Karpas-422 (cell line): ENCODE measurements around the gene SBNO1. TPM values are rescaled to one million over a fixed set of nuclear protein-coding genes. Genes with fewer than 3 reads are reported as not detected.
A peak's percentile ranks its signal among the peaks of the same experiment; 100 is the strongest.
"Not testable (repeated sequence)": the region's sequence is repeated elsewhere in the genome, so short reads cannot be mapped to it uniquely, and the experiment has no call there.

Source experiments
- DNase-seq: peaks from one replicate; pipeline ENCODE4 v3.0.0-alpha.2; 2015
- H2AFZ ChIP-seq: fragments of 200-600 bp; sonication (generic); 2 replicates; pipeline ENCODE4 v1.6.1; 2014; ENCODE audit warnings: antibody characterized with exemption, low read length, mixed read lengths
- H3K27ac ChIP-seq: fragments of 200-600 bp; sonication (generic); 2 replicates; pipeline ENCODE4 v1.5.1; 2014; ENCODE audit warnings: mild to moderate bottlenecking, low read length, moderate library complexity
- H3K27me3 ChIP-seq: fragments of 200-600 bp; sonication (generic); 2 replicates; pipeline ENCODE4 v1.6.1; 2014; ENCODE audit warnings: low read length, mixed read lengths
- H3K36me3 ChIP-seq: fragments of 200-600 bp; sonication (generic); 2 replicates; pipeline ENCODE4 v1.6.1; 2014; ENCODE audit warnings: low read length, mixed read lengths; ENCODE audit not compliant: insufficient read depth
- H3K4me1 ChIP-seq: fragments of 200-600 bp; sonication (generic); 2 replicates; pipeline ENCODE4 v1.6.1; 2014; ENCODE audit warnings: mild to moderate bottlenecking, low read length, mixed read lengths
- H3K4me2 ChIP-seq: fragments of 200-600 bp; sonication (generic); 2 replicates; pipeline ENCODE4 v1.6.1; 2014; ENCODE audit warnings: low read length, low read depth, mild to moderate bottlenecking; ENCODE audit not compliant: poor library complexity, severe bottlenecking
- H3K4me3 ChIP-seq: fragments of 200-600 bp; sonication (generic); 2 replicates; pipeline ENCODE4 v1.5.1; 2014; ENCODE audit warnings: mild to moderate bottlenecking, antibody characterized with exemption, low read length, mixed read lengths
- H3K79me2 ChIP-seq: fragments of 200-600 bp; sonication (generic); 2 replicates; pipeline ENCODE4 v1.6.1; 2014; ENCODE audit warnings: mild to moderate bottlenecking, low read length, mixed read lengths
- H3K9ac ChIP-seq: fragments of 200-600 bp; sonication (generic); 2 replicates; pipeline ENCODE4 v1.6.0; 2014; ENCODE audit warnings: low read length
- H3K9me2 ChIP-seq: fragments of 200-600 bp; sonication (generic), shearing (Covaris generic); replicated peaks from 2 replicates; pipeline ENCODE4 v1.6.0; 2014; ENCODE audit warnings: mild to moderate bottlenecking, low read length, moderate library complexity; ENCODE audit not compliant: insufficient read depth
- H3K9me3 ChIP-seq: fragments of 300-700, 200-600 bp; sonication (generic); 2 replicates; pipeline ENCODE4 v1.6.1; 2014; ENCODE audit warnings: low read length, mixed read lengths
- H4K20me1 ChIP-seq: fragments of 200-600 bp; sonication (generic); 2 replicates; pipeline ENCODE4 v1.6.1; 2014; ENCODE audit warnings: mild to moderate bottlenecking, antibody characterized with exemption, low read length, low read depth; ENCODE audit not compliant: insufficient read depth
- total RNA-seq: library from RNA; depleted of rRNA; stranded (reverse); fragments of >200 nt; shearing (Covaris generic); gene quantifications from 2 replicates; pipeline ENCODE4 v1.2.3, GENCODE V29; 2014; ENCODE audit warnings: low replicate concordance

SBNO1 gene
- total RNA-seq, 1 experiment from 2014 or later, result 31.5 TPM

DNA sequence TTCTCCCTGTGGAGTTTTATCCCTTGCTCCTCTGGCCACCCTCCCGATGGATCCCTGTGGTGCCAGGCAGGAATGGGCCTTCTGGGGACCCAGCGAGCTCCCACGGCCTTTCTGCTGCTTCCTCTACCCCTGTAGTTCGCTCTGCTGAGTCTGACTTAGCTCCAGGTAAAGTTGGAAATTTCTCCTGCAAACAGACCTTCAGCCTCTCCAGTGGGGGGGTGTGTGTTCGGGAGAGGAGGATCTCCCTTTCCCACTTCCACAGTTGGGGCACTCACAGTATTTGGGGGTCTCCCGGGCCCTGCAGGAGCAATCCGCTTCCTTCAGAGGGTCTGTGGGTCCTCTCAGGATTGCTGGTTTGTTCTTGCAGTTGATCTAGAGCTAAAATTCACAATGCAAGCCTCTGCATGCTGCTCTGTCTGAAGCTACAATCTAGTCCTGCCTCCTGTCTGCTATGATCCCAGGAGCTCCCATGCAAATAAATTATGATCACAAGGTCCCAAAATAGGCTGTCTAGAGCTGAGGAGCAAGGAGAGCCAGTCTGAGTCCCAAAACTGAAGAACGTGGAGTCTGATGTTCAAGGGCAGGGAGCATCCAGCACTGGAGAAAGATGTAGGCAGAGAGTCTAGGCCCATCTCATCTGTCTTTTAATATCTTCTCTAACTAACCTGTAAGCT is 113.1 kb downstream of the SBNO1 start:
- Histone ChIP-seq H3K4me1 (no peaks in the 10 kb centered on the region), H3K79me2 (peaks cover 46% of the 10 kb centered on the region), H2AFZ (no peak overlapping the region), H3K4me2 (no peak overlapping the region), H3K9ac (no peak overlapping the region), H3K27me3 (no peaks in the 10 kb centered on the region), H3K9me2 (no peaks in the 10 kb centered on the region), H3K4me3 (no peak overlapping the region), H4K20me1 (0 out of 2 replicates have a peak, but pooled peaks cover 4% of the 10 kb centered on the region), H3K9me3 (no peaks in the 10 kb centered on the region), H3K27ac (no peak overlapping the region), H3K36me3 (peaks cover 8% of the 10 kb centered on the region; the same call in 1 of the 2 replicates)
- DNase-seq, result no peak

DNA sequence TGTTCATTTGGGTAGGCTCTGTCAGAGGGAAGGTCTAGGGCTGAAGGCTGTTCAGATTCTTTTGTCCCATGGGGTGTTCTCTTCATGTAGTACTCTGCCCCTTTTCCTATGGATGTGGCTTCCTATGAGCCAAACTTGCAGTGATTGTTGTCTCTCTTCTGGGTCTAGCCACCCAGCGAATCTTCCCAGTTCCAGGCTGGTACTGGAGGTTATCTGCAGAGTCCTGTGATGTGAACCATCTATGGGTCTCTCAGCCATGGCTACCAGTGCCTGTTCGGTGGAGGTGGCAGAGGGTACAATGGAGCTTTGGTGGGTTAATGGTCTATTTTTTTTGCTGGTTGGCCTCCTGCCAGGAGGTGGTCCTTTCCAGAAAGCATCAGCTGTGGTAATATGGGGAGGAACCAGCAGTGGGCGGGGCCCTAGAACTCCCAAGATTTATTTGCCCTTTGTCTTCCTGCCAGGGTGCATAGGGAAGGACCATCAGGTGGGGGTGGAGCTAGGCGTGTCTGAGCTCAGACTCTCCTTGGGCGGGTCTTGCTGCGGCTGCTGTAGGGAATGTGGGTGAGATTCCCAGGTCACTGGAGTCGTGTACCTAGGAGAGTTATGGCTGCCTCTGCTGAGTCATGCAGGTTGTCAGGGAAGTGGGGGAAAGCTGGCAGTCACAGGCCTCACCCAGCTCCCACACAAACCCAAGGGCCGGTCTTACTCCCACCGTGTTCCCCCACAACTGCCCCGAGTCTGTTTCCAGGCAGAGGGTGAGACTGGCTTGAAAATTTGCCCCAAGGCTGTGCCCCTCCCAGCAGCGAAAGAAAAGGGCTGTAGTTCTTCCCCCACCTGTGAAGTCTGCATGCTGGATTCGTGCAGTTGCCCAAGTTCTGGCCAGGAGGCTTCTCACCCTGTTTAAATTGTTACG is 113.9 kb downstream of the SBNO1 start:
- 0 out of 2 replicates have a peak, but pooled peaks cover 4% of the 10 kb centered on the region for H4K20me1 ChIP-seq
- no peaks in the 10 kb centered on the region for H3K9me2 ChIP-seq
- H3K9ac ChIP-seq, result no peak overlapping the region
- H3K79me2 ChIP-seq, result peaks cover 54% of the 10 kb centered on the region
- no peaks in the 10 kb centered on the region for H3K4me1 ChIP-seq
- no peak overlapping the region for H3K27ac ChIP-seq
- no peaks in the 10 kb centered on the region for H3K9me3 ChIP-seq
- H3K36me3 ChIP-seq, result peaks cover 2% of the 10 kb centered on the region; the same call in 1 of the 2 replicates
- H3K4me3 ChIP-seq, result no peak overlapping the region
- no peak overlapping the region for H2AFZ ChIP-seq
- H3K4me2 ChIP-seq, result no peak overlapping the region
- no peaks in the 10 kb centered on the region for H3K27me3 ChIP-seq
- no peak for DNase-seq

DNA sequence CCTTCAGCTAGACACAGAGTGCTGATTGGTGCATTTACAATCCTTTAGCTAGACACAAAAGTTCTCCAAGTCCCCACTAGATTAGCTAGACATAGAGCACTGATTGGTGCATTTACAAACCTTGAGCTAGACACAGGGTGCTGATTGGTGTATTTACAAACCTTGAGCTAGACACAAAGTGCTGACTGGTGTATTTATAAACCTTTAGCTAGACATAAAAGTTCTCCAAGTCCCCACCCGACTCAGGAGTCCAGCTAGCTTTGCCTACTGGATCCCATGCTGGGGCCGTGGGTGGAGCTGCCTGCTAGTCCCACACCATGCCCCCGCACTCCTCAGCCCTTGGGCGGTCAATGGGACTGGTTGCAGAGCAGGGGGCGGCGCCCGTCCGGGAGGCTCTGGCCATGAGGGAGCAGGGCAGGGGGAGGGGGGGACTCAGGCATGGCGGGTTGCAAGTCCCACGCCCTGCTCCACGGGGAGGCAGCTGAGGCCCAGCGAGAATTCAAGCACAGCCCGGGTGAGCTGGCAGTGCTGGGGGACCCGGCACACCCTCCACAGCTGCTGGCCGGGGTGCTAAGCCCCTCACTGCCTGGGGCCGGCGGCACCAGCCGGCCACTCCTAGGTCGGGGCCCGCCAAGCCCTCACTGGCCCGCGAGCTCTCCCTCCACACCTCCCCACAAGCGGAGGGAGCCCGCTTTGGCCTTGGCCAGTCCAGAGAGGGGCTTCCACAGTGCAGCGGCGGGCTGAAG is 115.5 kb downstream of the SBNO1 start:
- not testable (repeated sequence) for H3K4me1 ChIP-seq, DNase-seq, H3K4me3 ChIP-seq, H3K9me3 ChIP-seq, H2AFZ ChIP-seq, H3K4me2 ChIP-seq, H3K27ac ChIP-seq, H3K36me3 ChIP-seq, H3K9me2 ChIP-seq, H3K27me3 ChIP-seq, H4K20me1 ChIP-seq, H3K9ac ChIP-seq
- peaks cover 59% of the 10 kb centered on the region for H3K79me2 ChIP-seq

GRCh38 chr12:123248129-123248528 is 116.5 kb downstream of the SBNO1 start:
- not testable (repeated sequence) for H3K27ac ChIP-seq, H3K36me3 ChIP-seq, H3K4me3 ChIP-seq, H3K27me3 ChIP-seq, H3K4me1 ChIP-seq, H2AFZ ChIP-seq, DNase-seq, H3K9me3 ChIP-seq, H4K20me1 ChIP-seq, H3K9me2 ChIP-seq, H3K4me2 ChIP-seq, H3K9ac ChIP-seq
- peaks cover 59% of the 10 kb centered on the region for H3K79me2 ChIP-seq

DNA sequence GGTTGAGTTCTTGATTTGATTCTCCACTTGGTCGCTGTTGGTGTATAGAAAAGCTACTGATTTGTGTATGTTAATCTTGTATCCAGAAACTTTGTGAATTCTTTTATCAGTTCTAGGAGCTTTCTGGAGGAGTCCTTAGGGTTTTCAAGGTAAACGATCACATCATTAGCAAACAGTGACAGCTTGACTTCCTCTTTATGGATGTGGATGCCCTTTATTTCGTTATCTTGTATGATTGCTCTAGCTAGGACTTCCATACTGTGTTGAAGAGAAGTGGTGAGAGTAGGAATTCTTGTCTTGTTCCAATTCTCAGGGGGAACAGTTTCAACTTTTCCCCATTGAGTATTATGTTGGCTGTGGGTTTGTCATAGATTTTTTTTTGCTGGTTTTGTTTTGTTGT is 119.0 kb downstream of the SBNO1 start:
- Histone ChIP-seq H3K9ac (no peak overlapping the region), H4K20me1 (0 out of 2 replicates have a peak, but pooled peaks cover 3% of the 10 kb centered on the region), H3K4me3 (no peak overlapping the region), H3K27ac (no peak overlapping the region), H3K4me1 (peaks cover 19% of the 10 kb centered on the region), H3K9me3 (no peaks in the 10 kb centered on the region), H3K27me3 (no peaks in the 10 kb centered on the region), H3K36me3 (peaks cover 2% of the 10 kb centered on the region; the same call in 1 of the 2 replicates), H3K9me2 (no peaks in the 10 kb centered on the region), H2AFZ (no peak overlapping the region), H3K79me2 (peaks cover 55% of the 10 kb centered on the region), H3K4me2 (no peak overlapping the region)
- DNase-seq, result no peak

DNA sequence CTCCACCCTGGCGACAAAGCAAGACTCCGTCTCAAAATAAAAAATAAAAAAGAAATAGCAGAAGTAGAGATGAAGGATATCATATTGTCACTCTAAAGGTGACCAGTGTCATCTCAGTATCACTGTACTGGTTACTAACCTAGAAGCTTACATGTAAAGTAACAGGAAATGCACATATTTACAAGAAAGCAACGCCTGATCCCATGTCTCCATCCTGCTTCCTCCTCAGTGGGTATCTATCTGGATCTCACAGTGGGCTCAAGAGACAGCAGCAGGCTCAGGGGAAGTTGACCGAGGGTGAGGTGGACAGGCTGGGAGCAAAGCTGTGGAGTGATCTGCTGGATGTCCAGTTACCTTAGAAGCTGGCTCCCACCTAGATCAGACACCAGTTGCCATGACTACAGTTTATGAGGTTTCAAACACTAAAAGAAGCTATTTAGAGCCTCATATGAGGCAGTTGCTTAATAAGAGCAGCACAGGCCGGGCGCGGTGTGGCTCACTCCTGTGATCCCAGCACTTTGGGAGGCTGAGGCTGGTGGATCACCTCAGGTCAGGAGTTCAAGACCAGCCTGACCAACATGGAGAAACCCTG is 120.9 kb downstream of the SBNO1 start:
- Histone ChIP-seq H3K9ac (no peak overlapping the region), H2AFZ (no peak overlapping the region), H3K4me3 (no peak overlapping the region), H3K9me3 (no peaks in the 10 kb centered on the region), H3K4me2 (no peak overlapping the region), H3K9me2 (no peaks in the 10 kb centered on the region), H3K27me3 (no peaks in the 10 kb centered on the region), H4K20me1 (no peaks in the 10 kb centered on the region), H3K27ac (peak overlapping the region; percentile 33), H3K4me1 (peaks cover 19% of the 10 kb centered on the region), H3K36me3 (peaks cover 2% of the 10 kb centered on the region; the same call in 1 of the 2 replicates), H3K79me2 (peaks cover 54% of the 10 kb centered on the region)
- no peak for DNase-seq

GRCh38 chr12:123242116-123242904 is 122.3 kb downstream of the SBNO1 start:
- no peak overlapping the region for H2AFZ ChIP-seq
- H3K36me3 ChIP-seq, result no peaks in the 10 kb centered on the region
- H3K9me2 ChIP-seq, result no peaks in the 10 kb centered on the region
- no peaks in the 10 kb centered on the region for H3K9me3 ChIP-seq
- H3K4me3 ChIP-seq, result peak overlapping the region; percentile 25; the same call in 1 of the 2 replicates
- peak overlapping the region; percentile 88 for H3K27ac ChIP-seq
- H3K27me3 ChIP-seq, result no peaks in the 10 kb centered on the region
- peaks cover 49% of the 10 kb centered on the region for H3K79me2 ChIP-seq
- peaks cover 23% of the 10 kb centered on the region for H3K4me1 ChIP-seq
- H3K9ac ChIP-seq, result peak overlapping the region; percentile 46
- peak; percentile 81 for DNase-seq
- H3K4me2 ChIP-seq, result peak overlapping the region; percentile 64
- H4K20me1 ChIP-seq, result no peaks in the 10 kb centered on the region
